NCI-H446 (cell line): ENCODE results near the gene ASF1B.
"Not testable (repeated sequence)": the region's sequence is repeated elsewhere in the genome, so short reads cannot be mapped to it uniquely, and the experiment has no call there.

Experiments
- DNase-seq, 2 experiments: peaks; one replicate each; lab custom pipeline; 2025; lab: John Stamatoyannopoulos, UW

The ASF1B gene

GRCh38 chr19:14159059-14159458 lies 22.7 kb upstream of the ASF1B start:
- DNase-seq: no peak

DNA sequence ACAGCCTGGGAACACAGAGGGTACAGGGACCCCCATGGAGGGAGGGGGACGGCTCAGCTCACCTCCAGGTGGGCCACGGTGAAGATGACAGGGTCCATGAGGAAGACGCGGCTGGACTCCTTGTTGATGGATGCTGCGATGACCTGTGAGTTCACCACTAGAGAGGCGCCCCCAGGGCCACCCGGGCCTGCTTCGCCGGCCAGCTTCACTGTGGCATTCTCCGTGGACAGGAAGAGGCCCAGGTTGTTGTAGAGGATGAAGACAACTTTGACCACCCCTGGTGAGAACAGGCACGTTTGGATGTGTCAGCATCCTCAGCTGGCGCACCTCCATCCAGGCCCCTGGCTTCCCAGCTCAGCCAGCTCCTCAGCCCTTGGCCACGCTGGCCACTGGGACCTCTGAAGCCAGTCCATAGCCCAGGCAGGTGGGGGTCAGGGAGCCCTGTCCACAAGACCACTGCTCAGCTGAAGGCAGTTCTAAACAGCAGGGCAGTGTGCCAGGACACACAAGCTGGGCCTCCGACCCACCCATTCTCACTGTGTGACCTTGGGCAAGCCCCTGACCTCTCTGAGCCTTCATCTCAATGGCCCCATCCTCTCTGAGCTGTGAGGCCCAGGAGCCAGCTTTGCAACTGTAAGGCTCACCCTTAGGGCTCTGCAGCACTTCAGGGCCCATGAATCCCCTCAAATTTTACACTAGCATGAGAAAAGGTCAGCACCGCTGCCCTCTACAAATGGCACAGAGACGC lies 22.1 kb upstream of the ASF1B start:
- DNase-seq: no peak

DNA sequence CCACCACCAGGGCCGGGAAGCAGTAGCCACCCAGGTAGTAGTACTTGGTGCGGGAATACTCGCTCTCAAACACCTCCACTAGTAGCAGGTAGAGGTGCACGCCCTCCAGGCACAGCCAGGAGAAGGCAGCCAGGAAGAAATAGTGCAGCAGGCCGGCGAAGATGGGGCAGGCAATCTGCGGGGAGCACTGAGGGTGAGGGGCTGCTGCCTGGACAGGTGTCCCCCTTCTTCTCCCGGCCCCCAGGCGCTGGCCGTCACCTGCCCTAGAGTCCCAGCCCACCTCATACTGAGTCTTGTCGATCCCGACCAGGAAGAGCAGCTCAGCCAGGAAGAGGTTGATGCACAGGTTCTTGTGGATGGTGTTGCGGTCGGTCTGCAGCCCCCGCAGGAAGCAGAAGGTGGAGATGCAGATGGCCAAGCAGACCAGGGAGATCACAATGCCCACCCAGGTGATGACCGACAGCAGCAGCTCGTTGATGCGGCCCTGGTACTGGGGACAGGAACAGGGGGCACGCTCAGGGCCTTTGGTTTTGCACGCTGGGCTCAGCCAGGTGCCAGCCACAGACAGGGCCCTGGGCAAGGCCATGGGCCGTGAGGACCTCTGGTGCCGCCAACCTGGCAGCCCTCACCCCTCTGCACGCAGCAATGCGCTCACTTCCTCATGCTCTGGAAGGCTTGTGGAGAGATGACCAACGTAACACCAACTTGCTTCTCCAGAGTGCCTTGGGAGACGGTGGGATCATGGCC lies 20.8 kb upstream of the ASF1B start:
- no peak for DNase-seq

DNA sequence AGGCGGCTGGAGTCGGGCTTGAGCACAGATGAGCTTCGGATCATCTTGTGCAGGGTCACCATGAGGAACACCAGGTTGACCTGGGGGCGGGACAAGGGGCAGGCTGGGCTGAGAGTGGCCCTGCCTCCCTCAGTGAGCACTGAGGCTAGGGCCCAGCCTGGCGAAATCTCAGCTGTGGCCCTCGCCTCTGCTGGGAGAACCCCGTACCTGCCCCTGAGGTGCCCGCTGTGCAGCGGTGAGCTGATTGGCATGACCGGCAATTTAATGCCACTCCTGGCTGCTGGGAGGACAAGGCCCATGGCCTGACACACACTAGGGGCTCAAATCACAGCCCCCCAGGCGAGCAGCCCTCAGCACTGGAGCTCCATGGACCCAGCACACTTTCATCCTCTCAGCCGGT lies 19.7 kb upstream of the ASF1B start:
- no peak for DNase-seq

GRCh38 chr19:14155371-14155770 lies 19.0 kb upstream of the ASF1B start:
- no peak for DNase-seq

- DNase-seq: no peak
Measured at GRCh38 chr19:14152713-14153112, 16.3 kb upstream of the ASF1B start.

- DNase-seq: no peak
Measured at GRCh38 chr19:14150770-14151661, 14.6 kb upstream of the ASF1B start.

DNA sequence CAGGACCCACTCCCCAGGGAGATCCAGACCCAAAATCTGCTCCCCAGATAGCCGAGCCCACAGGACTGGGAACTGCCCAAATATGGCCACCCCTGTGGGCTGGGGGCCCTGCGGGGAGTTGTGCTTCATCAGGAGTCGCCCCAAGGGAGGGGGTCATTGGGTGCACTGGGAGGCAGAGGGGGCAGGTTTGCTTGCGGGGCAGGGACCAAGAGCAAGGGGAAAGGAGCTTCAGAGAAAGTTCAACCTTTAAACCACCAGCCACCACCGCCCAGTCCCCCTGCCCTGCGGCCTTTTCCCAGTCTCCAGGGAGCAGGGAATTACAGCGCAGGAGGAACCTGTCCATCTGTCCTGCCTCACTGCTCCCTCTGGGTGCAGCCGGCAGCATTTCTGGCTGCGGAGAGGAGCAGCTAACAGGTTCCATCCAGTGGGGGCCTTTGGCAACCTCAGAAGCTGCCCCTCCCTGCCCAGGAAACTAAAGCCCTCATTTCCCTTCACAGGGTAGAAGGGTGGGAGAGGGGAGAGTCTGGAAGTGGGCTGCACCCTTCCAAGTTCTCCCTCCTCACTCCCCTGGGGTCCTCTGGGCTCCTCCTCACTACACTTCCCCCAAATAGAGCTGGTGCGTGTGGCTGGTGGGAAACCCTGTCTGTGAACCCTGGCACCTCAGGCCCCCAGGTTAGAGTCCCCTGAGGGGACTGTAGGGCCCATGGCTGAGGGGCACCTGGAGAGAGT lies 13.8 kb upstream of the ASF1B start:
- DNase-seq: no peak

- DNase-seq: no peak
Measured at GRCh38 chr19:14149509-14149994, 13.2 kb upstream of the ASF1B start.

- DNase-seq: no peak
Measured at GRCh38 chr19:14148751-14149410, 12.5 kb upstream of the ASF1B start.

DNA sequence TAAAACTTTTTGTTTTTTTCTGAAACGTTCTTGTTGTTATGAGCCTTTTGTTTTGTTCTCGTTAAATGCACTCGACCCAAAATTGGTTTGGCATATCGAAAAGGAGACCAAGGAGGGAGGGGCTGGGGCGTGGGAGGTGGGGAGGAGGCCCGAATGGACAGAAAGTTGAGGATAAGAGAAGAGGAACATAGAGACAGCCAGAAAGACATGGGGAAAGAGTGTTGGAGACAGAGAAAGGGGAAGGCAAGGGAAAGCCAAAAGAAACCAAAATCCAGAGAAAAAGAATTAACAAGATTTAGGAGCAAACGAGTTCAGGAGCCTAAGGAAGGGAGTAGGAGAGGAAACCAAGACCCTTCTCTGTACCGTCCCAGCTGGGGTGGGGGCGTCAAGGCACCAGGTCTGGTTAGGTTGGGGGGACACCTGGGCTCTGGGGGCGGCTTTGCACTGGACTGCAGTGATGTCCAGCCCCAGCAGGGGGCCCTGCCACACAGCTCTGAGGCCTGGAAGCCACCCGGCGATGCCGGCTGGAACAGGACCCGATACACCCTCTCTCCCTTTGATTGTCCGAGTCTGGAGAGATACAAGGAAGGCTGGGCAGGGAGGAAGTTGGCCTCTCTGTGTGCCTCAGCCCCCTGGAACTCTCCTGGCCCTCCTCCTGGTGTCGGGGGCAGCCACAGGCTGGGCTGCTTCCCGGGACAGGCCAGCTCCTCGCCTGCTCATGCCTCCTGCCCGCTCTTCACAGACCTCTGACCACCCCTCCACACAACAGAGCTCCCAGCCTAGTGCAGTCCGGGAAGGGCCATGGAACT lies 11.6 kb upstream of the ASF1B start:
- DNase-seq: no peak

- DNase-seq: no peak
Measured at GRCh38 chr19:14146789-14147216, 10.4 kb upstream of the ASF1B start.

GRCh38 chr19:14146169-14146568 lies 9.8 kb upstream of the ASF1B start:
- DNase-seq: not testable (repeated sequence)

GRCh38 chr19:14145381-14145780 lies 9.0 kb upstream of the ASF1B start:
- no peak for DNase-seq

- no peak for DNase-seq
Measured at GRCh38 chr19:14142262-14143190, 6.1 kb upstream of the ASF1B start.

DNA sequence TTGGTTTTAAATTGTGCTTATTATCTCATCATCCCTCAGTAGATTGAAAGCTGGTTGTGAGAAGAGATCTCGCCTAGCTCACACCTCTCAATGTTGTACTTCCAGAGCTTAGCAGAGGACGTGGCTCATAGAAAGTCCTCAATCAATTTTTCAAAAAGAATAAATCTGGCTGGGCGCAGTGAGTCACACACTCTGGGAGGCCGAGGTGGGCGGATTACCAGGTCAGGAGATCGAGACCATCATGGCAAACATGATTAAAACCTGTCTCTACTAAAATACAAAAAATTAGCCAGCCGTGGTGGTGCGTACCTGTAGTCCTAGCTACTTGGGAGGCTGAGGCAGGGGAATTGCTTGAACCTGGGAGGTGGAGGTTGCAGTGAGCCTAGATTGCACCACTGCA lies 4.7 kb upstream of the ASF1B start:
- DNase-seq: no peak

DNA sequence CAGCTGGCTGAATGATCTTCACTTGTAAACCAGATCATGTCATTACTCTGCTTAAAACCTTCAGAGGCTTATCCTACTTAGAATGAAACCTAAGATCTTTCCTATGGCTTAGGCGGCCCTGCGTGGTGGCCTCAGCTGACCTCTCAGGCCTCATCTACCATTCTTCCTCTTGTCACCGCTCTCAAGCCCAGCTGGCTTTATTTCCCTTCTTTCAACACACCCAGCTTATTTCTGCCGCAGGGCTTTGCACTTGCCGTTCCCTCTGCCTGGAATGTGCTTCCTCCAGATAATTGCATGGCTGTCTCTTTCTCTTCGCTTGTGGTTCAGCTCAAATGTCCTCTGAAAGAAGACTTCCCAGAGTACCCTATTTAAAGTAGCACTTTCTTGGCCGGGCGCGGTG lies 3.6 kb upstream of the ASF1B start:
- no peak for DNase-seq

GRCh38 chr19:14138576-14139265 lies 2.3 kb upstream of the ASF1B start:
- no peak for DNase-seq
